A549 treated with CORT108297 at 1 μM for 4 hours (cell line): ENCODE measurements around the gene NTF4. TPM values are rescaled to one million over a fixed set of nuclear protein-coding genes. Genes with fewer than 3 reads are reported as not detected.

ENCODE experiments used
- total RNA-seq: library from RNA; stranded (reverse); fragments of 200-300 nt; extraction: Qiagen RNA extraction; gene quantifications from 5 replicates; pipeline ENCODE4 v1.2.3, GENCODE V29; 2022

NTF4 gene, protein sequence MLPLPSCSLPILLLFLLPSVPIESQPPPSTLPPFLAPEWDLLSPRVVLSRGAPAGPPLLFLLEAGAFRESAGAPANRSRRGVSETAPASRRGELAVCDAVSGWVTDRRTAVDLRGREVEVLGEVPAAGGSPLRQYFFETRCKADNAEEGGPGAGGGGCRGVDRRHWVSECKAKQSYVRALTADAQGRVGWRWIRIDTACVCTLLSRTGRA
- total RNA-seq = 0.46 to 0.58 TPM (median 0.51 TPM) in 5 replicates

DNA sequence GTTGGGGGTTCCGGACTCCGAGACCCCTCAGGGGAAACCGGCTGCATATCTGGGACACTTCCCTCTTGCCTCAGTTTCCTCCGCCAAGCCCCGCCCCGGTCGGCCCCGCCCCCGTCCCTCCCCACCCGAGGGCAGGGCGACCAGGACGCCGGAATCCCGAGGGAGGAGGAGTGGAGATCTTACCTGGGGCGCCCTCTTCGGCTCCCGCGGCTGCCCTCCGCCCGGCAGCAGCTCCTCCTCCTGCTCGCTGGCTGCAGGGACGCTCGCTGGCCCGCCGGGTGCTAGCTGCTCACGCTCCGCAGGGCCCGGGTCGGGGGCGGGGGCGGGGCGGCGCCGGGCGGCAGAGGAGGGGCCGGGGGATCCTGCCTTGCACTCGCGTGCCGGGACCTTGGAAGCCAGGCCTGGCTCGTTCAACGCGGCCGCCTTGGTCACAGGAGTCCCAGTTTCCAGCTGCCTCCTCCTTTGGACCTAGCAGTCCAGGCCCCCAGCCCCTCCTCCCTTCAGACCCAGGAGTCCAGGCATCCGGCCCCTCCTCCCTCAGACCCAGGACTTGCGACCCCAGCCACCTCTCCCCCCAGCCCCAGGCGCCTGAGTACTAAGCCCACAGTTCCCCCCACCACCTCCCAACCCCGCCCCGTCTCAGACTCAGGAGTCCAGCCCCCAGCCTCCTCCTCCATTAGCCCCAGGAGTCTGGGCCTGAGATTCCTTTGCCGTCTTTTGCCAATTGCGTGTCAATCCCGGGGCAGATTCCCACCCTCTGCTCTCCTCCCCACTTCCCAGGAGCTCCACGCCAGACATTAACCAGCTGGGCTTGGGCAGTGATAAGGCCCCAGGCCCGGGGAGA is at the start of gene NTF4:
Gene NTF4 (minus strand): TSS at position 51 of the 844 bp plus-strand sequence. CDS start 2,821 bp downstream, outside the sequence.

GRCh38 chr19:49113762-49114629 is 49.4 kb upstream of the NTF4 start, which contains the start of gene LIN7B:
LIN7B (plus strand) TSS chr19:49114370; CDS start chr19:49114405, 35 bp downstream.

DNA sequence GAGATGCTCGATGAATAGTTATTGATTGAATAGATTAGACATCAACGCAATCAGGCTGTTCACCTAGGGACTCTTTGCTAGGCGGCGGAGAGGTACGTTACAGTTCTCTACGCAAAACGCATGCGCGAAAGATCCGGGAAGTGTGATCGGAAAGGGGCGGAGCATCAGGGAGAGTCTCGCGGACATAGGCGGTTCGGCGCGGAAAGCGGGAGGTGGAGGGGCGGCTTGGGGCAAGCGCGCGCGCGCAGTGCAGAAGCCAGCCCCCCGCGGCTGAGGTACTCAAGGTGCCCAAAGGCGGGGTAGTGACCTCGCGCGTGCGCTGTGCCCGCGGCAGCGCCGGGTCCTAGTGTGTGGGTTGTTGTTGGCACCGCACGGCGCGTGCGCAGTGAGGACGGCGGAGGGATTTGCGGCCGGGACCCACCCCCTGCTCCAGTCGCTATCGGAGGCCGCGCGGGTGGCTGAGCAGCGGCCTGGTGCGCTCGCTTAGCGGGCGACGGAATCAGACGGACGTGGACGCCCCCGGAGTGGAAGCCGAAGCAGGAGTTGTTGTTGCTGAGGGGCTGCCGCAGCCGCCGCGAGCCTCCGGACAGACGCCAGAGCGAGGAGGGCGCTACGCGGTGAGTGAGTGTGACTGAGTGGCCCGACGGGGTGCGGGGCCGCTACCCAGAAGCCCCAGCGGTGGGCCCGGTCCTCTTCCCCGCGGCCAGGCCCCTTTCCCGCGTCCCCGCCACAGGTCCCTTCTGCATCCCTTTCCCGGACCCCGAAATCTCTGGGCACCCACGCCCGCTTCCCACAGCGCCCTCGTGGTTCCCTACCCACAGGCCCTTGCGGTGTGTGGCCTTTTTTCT is 20.6 kb upstream of the NTF4 start, which contains the start of gene SNRNP70:
Gene SNRNP70 (plus strand): TSS at position 432 of the 848 bp plus-strand sequence. CDS start 964 bp downstream, outside the sequence.

DNA sequence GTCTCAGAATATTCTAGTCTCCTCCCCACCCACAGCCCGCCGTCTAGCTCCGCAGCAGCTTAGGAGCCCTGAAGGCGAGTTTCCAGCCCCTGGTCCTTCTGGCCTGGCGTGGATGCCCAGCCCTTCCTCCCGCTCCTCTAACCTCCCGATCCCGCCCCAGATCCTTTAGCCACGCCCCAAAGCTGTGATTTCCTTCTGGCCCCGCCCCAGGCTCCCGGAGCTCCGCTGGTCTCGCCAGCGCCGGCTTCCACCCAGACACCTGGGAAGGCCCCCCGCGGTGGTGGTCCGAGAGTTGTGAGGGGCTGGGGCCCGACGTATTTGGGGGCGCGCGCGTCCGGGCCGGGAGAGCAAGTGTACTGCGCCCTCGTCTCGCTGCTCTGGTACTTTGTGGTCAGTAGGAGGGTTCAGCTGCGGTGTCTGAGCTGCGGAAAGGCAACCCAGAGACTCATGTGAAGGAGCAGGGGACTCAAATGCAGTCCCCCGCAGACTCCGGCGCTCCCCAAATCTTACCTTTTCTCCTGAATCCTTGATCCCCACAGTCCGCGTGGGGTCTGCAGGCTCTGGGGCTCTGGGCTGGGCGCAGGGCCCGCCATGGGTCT is 6.9 kb downstream of the NTF4 start, which contains the start of gene CGB7:
Gene CGB7 (minus strand): TSS at position 114 of the 599 bp plus-strand sequence. CDS start 2,374 bp downstream, outside the sequence.

GRCh38 chr19:49049011-49049410 is 15.6 kb downstream of the NTF4 start, which contains the start of gene CGB8:
CGB8 (minus strand) TSS chr19:49049111; CDS start chr19:49048739, 372 bp downstream.

GRCh38 chr19:49043548-49043947 is 21.1 kb downstream of the NTF4 start, which contains the start of gene CGB5:
CGB5 (plus strand) TSS chr19:49043848; CDS start chr19:49044210, 362 bp downstream.

DNA sequence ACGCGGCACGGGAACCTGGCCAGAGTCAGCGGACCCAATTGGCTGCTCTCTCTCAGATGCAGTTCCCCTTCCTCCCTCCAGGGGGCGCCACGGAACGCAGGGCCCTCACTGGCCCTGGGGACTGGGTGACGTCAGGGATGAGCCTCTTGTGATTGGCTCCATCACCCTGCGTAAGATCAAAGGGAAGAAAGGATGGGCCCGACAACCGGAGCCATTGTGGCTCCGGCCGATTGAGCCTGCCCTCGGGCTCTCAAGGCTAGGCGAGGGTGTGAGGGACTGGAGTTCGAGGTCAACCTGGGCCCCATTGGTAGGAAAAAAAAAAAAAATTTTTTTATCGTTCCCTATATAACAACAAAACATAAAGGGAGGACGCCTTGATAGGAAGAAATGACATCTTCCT is 27.8 kb downstream of the NTF4 start, which contains the start of gene CGB1:
Gene CGB1 (minus strand): TSS at position 81 of the 400 bp plus-strand sequence. CDS start 184 bp downstream, outside the sequence.

DNA sequence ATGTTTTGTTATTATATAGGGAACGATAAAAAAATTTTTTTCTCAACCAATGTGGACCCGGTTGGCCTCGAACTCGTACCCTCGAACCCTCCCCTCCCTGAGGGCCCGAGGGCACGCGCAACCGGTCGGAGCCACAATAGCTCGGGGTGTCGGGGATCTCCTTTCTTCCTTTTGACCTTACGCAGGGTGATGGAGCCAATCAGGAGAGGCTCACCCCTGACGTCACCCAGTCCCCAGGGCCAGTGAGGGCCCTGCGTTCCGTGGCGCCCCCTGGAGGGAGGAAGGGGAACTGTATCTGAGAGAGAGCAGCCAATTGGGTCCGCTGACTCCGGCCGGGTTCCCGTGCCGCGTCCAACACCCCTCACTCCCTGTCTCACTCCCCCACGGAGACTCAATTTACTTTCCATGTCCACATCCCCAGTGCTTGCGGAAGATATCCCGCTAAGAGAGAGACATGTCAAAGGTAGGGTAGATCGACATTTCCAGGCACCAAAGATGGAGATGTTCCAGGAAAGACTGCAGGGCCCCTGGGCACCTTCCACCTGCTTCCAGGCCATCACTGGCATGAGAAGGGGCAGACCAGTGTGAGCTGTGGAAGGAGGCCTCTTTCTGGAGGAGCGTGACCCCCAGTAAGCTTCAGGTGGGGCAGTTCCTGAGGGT is 32.8 kb downstream of the NTF4 start, which contains the start of gene CGB2:
Gene CGB2 (plus strand): TSS at position 249 of the 660 bp plus-strand sequence. CDS start 206 bp downstream, at position 455.

GRCh38 chr19:49024233-49024632 is 40.4 kb downstream of the NTF4 start, which contains the start of gene CGB3:
CGB3 (minus strand) TSS chr19:49024333; CDS start chr19:49023971, 362 bp downstream.

GRCh38 chr19:49017041-49017665 is 47.5 kb downstream of the NTF4 start, which contains the start of gene LHB:
LHB (minus strand) TSS chr19:49017091; CDS start chr19:49017081, 10 bp downstream.

Other genes starting within 250 kb of the NTF4 start
- gene HSD17B14, start 228.3 kb downstream of the NTF4 start, total RNA-seq = 12.0 to 18.1 TPM (median 15.2 TPM) in 5 replicates
- gene PLEKHA4, start 196.2 kb downstream of the NTF4 start, total RNA-seq = 1.7 to 2.3 TPM (median 1.9 TPM) in 5 replicates
- 82.7 to 145 TPM (median 110 TPM) in 5 replicates for gene PPP1R15A, start 192.4 kb downstream of the NTF4 start, total RNA-seq
- gene TULP2, start 166.1 kb downstream of the NTF4 start, total RNA-seq = not detected in 5 replicates
- gene NUCB1, start 164.5 kb downstream of the NTF4 start, total RNA-seq = 199 to 226 TPM (median 220 TPM) in 5 replicates
- gene DHDH, start 131.1 kb downstream of the NTF4 start, total RNA-seq = 1.3 to 1.7 TPM (median 1.5 TPM) in 5 replicates
- 293 to 394 TPM (median 360 TPM) in 5 replicates for gene BAX, start 109.9 kb downstream of the NTF4 start, total RNA-seq
- gene FTL, start 99.5 kb downstream of the NTF4 start, total RNA-seq = 17,379 to 25,407 TPM (median 19,575 TPM) in 5 replicates
- gene GYS1, start 71.5 kb downstream of the NTF4 start, total RNA-seq = 19.0 to 21.9 TPM (median 19.6 TPM) in 5 replicates
- gene RUVBL2, start 70.9 kb downstream of the NTF4 start, total RNA-seq = 223 to 246 TPM (median 237 TPM) in 5 replicates
- gene LHB, start 47.7 kb downstream of the NTF4 start, total RNA-seq = not detected in 5 replicates
- gene CGB3, start 40.5 kb downstream of the NTF4 start, total RNA-seq = 0.20 to 0.42 TPM in 2 of 5 replicates, not detected in the others
- 0.33 to 0.71 TPM (median 0.35 TPM) in 4 of 5 replicates, not detected in the other for gene CGB2, start 32.9 kb downstream of the NTF4 start, total RNA-seq
- gene CGB1, start 27.9 kb downstream of the NTF4 start, total RNA-seq = 0.13 to 1.3 TPM (median 0.20 TPM) in 3 of 5 replicates, not detected in the others
- gene CGB5, start 21.0 kb downstream of the NTF4 start, total RNA-seq = 0.60 to 1.9 TPM (median 0.88 TPM) in 5 replicates
- gene CGB8, start 15.7 kb downstream of the NTF4 start, total RNA-seq = 2.9 to 5.0 TPM (median 4.8 TPM) in 5 replicates
- gene CGB7, start 7.1 kb downstream of the NTF4 start, total RNA-seq = 0.40 to 0.86 TPM (median 0.59 TPM) in 5 replicates
- gene KCNA7, start 7.9 kb upstream of the NTF4 start, total RNA-seq = 0.02 TPM in 1 of 5 replicates, not detected in the others
- 298 to 347 TPM (median 346 TPM) in 5 replicates for gene SNRNP70, start 20.6 kb upstream of the NTF4 start, total RNA-seq
- 3.8 to 8.2 TPM (median 6.6 TPM) in 5 replicates for gene LIN7B, start 49.6 kb upstream of the NTF4 start, total RNA-seq
- 1.1 to 2.3 TPM (median 1.9 TPM) in 5 replicates for gene C19orf73, start 54.3 kb upstream of the NTF4 start, total RNA-seq
- 5.9 to 8.9 TPM (median 8.8 TPM) in 5 replicates for gene PPFIA3, start 54.7 kb upstream of the NTF4 start, total RNA-seq
- gene HRC, start 90.6 kb upstream of the NTF4 start, total RNA-seq = not detected in 5 replicates
- 7.1 to 11.5 TPM (median 9.4 TPM) in 5 replicates for gene TRPM4, start 93.0 kb upstream of the NTF4 start, total RNA-seq